Cerebellar cortex (tissue), 1 donor: ENCODE results near the gene NRCAM.

Experiments
- DNase-seq: peaks from one replicate; pipeline ENCODE4 v3.0.0-alpha.2; 2015; ENCODE audit warnings: low spot score

The NRCAM gene

GRCh38 chr7:108149119-108149518 lies 307.1 kb downstream of the NRCAM start:
- DNase-seq, result no peak

- DNase-seq, result peak; percentile 28
Observed at GRCh38 chr7:108147031-108147563, 309.1 kb downstream of the NRCAM start.

GRCh38 chr7:108146070-108146842 lies 310.0 kb downstream of the NRCAM start:
- peak; percentile 90 for DNase-seq

GRCh38 chr7:108145401-108145800 lies 310.8 kb downstream of the NRCAM start:
- DNase-seq, result peak; percentile 6

GRCh38 chr7:108144931-108145330 lies 311.3 kb downstream of the NRCAM start:
- no peak for DNase-seq

- DNase-seq, result no peak
Observed at GRCh38 chr7:108143658-108144420, 312.4 kb downstream of the NRCAM start.

- DNase-seq, result no peak
Observed at GRCh38 chr7:108142675-108143259, 313.5 kb downstream of the NRCAM start.

GRCh38 chr7:108142180-108142579 lies 314.1 kb downstream of the NRCAM start:
- no peak for DNase-seq

GRCh38 chr7:108140671-108141070 lies 315.6 kb downstream of the NRCAM start:
- no peak for DNase-seq

- DNase-seq, result no peak
Observed at GRCh38 chr7:108138911-108139310, 317.3 kb downstream of the NRCAM start.

GRCh38 chr7:108137993-108138392 lies 318.2 kb downstream of the NRCAM start:
- no peak for DNase-seq

GRCh38 chr7:108137040-108137439 lies 319.2 kb downstream of the NRCAM start:
- DNase-seq, result no peak

GRCh38 chr7:108136191-108136688 lies 320.0 kb downstream of the NRCAM start:
- no peak for DNase-seq

- no peak for DNase-seq
Observed at GRCh38 chr7:108135446-108136190, 320.6 kb downstream of the NRCAM start.

GRCh38 chr7:108134486-108134885 lies 321.8 kb downstream of the NRCAM start:
- DNase-seq, result no peak

- no peak for DNase-seq
Observed at GRCh38 chr7:108132551-108133265, 323.5 kb downstream of the NRCAM start.

- no peak for DNase-seq
Observed at GRCh38 chr7:108130261-108130660, 326.0 kb downstream of the NRCAM start, which contains the start of gene LAMB4. Gene LAMB4 (minus strand): TSS chr7:108130361. CDS start chr7:108123164, 7,197 bp downstream.

GRCh38 chr7:108129018-108129965 lies 326.9 kb downstream of the NRCAM start:
- no peak for DNase-seq

- no peak for DNase-seq
Observed at GRCh38 chr7:108128514-108128913, 327.7 kb downstream of the NRCAM start.

GRCh38 chr7:108127461-108127860 lies 328.8 kb downstream of the NRCAM start:
- no peak for DNase-seq
